ENCODE data around the gene NME7.
"Not testable (repeated sequence)": the region's sequence is repeated elsewhere in the genome, so short reads cannot be mapped to it uniquely, and the experiment has no call there.

NME7 gene, protein sequence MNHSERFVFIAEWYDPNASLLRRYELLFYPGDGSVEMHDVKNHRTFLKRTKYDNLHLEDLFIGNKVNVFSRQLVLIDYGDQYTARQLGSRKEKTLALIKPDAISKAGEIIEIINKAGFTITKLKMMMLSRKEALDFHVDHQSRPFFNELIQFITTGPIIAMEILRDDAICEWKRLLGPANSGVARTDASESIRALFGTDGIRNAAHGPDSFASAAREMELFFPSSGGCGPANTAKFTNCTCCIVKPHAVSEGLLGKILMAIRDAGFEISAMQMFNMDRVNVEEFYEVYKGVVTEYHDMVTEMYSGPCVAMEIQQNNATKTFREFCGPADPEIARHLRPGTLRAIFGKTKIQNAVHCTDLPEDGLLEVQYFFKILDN

DNA sequence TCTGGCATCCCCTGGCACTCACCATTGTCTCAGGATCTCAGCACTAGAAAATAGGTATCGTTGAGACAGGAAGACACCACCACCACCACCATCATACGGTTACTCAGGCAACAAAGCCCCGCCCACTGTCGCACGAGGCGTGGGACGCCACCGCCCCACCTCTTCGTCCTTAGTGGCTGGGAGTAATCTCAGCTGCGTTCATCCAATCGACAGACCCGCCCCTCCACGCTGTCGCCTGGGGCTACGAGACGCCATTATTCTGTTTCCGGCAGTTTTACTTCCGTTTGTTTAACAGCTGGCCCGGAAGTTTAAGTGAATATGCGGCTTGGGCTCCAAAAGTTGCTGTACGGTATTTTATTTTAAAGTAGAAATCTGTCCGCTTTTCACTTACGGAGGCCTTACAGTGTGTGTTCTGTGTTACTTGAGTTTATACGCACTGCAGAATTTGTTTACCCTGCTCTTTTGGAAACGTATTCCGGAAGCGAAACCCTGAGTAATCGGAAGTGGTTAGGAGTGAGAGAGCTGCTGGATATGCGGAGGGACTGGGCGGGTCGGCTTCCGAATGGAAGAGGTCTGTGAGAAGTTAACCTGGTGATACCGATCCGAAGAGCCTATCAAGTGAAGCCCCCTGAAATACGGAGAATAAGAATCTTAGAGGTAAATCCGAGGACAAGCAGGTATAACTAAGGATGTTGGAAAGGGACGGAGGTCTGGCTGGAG is at the start of gene NME7, which contains the start of gene BLZF1:
TSS of gene NME7 (minus strand) at position 112 of the 720 bp plus-strand sequence. CDS start at position 25, 87 bp downstream.
TSS of gene BLZF1 (plus strand) at position 510 of the 720 bp plus-strand sequence. CDS start 1,328 bp downstream, outside the sequence.
- peak; percentile 97 for DNase-seq (ENCODE audit: low read depth)

DNA sequence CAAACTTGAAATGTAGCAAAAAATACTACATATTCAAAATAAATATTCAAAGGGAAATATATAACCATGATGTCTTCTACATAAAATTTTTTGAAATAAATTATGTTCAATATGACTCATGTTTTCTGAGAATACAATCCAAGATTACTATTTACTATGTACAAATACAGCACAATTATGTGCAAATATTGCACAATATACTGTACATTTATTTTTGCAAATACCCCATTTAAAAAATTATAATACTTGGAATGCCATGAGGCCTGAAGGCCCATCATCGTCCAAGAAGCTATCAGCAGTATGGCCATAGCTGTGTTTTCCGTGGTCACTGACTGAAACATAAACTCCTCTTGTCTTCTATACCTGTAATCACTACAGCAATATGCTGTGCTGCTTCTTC is 47.4 kb upstream of the NME7 start:
- DNase-seq (ENCODE audit: low read depth), result no peak

- not testable (repeated sequence) for DNase-seq (ENCODE audit: low read depth)
These were observed 40.7 kb upstream of the NME7 start for GRCh38 chr1:169408340-169408739.

- DNase-seq (ENCODE audit: low read depth), result not testable (repeated sequence)
These were observed 35.0 kb upstream of the NME7 start for GRCh38 chr1:169402578-169402977.

GRCh38 chr1:169395955-169396354 is 28.4 kb upstream of the NME7 start:
- no peak for DNase-seq (ENCODE audit: low read depth)

DNA sequence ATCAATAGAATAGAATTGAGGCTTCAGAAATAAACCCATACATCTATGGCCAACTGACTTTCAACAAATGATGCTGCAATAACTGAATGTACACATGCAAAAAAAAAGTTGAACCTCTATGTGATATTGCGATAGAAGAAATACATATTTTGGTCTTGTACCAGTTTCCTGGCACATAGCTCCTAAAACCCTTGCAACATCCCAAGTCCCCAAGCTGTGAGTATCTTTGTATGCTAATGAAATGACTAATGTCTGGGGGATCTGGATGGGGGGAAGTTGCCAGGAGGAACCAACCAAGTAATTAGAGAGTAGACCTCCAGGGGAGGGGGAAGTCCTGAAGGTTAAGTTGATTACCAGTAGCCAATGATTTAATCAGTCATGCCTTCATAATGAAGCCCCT is 24.8 kb upstream of the NME7 start:
- no peak for DNase-seq (ENCODE audit: low read depth)

DNA sequence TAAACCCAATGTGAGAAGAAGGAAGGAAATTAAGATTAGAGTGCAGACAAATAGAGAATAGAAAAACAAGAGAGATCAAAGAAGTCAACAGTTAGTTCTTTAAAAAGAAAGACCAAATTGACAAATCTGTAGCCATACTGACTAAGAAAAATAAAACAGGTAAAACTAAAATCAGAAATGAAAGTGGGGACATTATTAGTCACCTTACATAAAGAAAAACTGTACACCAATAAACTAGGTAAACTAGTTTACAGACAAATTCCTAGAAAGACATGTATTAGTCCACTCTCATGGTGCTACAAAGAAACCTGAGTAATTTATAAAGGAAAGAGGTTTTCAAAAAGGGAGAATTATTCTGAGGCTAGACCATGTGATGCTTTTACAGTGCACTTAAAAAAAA is 22.7 kb upstream of the NME7 start:
- no peak for DNase-seq (ENCODE audit: low read depth)

GRCh38 chr1:169387399-169387798 is 19.8 kb upstream of the NME7 start:
- no peak for DNase-seq (ENCODE audit: low read depth)

- DNase-seq (ENCODE audit: low read depth), result no peak
These were observed 15.9 kb upstream of the NME7 start for GRCh38 chr1:169383449-169383848.

DNA sequence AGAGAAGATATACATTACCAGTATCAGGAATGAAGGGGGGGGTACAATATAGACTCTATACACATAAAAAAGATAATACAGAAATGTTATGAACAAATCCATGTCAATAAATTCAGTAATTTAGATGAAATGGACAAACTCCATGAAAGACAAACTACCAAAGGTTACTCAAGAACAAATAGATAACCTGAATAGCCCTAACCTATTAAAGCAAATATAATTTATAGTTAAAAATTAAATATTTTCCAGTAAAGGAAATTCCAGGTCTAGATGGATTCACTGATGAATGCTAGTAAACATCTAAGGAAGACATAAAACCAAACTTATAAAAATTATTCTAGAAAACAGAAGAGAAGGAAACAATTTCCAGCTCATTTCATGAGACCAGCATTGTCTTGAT is 13.6 kb upstream of the NME7 start:
- DNase-seq (ENCODE audit: low read depth), result no peak

DNA sequence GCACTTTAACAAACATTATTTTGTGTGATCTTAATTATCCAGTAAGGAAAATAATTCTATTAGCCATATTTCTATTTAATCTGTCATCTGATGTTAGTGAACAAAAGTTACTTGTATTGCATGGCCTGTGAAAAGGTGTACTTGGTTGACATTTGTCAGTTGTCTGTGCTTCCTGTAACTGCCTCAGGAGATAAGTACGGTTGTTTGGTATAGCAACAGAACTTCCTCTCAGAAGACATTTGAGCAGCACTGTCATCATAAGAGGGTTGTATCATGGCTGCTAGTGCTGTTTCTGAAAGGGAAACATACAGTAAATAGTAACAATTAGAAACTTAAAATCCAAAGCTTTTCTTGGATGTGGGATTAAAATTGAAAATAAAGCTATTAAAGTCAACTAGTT is 3.8 kb upstream of the NME7 start:
- no peak for DNase-seq (ENCODE audit: low read depth)

GRCh38 chr1:169368406-169368769 is 791 bp upstream of the NME7 start:
- peak; percentile 8 for DNase-seq (ENCODE audit: low read depth)

GRCh38 chr1:169367096-169367685 is 406 bp downstream of the NME7 start:
- no peak for DNase-seq (ENCODE audit: low read depth)

DNA sequence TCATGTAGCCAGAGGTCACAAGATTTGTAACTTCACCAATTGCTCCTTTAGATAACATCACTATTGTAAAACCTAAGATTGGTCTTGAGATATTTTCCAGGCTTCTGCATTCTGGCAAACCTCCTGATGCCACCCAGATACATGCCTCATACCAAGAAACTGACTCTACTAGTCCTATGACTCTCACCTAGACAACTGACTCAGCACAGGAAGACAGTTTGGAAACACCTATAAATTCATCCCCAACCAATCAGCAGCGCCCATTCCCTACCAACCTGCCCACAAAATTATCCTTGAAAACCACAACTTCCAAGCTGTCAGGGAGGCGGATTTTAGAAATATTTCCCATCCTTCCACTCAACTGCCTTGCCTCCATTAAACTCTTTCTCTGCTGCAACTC is 2.6 kb downstream of the NME7 start:
- peak; percentile 9 for DNase-seq (ENCODE audit: low read depth)

- DNase-seq (ENCODE audit: low read depth), result peak; percentile 92
These were observed 4.4 kb downstream of the NME7 start for GRCh38 chr1:169363046-169363730.

GRCh38 chr1:169361281-169361680 is 6.3 kb downstream of the NME7 start:
- peak; percentile 15 for DNase-seq (ENCODE audit: low read depth)

DNA sequence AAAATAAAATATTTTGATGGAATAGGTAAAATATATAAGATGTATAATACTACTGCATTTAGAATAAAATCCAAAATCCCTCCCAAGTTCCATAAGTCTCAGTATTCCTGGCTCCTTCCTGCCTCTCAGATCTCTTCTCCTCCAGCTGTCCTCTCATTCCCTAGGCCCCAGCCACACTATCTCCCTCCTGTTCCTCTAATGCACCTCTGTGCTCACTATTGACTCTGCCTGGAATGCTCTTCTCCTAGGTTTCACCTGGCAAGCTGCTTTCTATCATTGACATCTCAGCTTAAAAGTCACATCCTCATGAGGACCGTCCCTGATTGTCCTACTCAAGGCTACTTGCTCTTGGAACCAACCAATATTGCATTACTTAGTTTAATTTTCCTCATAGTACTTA is 7.2 kb downstream of the NME7 start:
- no peak for DNase-seq (ENCODE audit: low read depth)

DNA sequence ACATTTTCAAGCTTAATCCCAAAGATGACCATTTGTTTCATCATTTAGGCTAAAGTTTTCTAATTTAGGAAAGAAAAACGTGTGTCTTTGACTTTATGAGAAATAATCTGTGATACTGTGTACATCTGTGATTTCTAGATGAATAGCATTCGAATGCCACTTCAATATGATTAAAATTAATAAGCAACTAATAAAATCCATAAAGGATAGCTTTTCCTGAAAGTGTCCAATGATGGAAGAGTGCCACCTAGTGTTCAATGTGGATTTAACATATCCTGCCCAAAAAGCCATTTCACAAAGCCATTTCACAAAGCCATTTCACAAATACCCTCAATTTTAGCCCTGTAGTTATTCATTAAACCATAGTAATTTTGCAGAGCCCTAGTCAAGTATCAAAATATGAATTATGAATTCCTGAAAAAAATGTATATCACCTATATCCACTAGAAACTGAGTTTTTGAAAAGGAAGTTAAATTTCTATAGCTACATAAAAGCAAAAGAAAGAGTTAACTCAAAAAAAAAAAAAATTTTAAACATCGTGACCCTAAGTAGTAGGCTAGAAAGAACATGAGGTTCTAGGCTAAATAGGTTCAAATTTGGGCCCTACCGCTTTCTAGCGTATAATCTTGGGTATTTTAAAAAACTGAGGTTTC is 19.1 kb downstream of the NME7 start:
- DNase-seq (ENCODE audit: low read depth), result peak; percentile 51

DNA sequence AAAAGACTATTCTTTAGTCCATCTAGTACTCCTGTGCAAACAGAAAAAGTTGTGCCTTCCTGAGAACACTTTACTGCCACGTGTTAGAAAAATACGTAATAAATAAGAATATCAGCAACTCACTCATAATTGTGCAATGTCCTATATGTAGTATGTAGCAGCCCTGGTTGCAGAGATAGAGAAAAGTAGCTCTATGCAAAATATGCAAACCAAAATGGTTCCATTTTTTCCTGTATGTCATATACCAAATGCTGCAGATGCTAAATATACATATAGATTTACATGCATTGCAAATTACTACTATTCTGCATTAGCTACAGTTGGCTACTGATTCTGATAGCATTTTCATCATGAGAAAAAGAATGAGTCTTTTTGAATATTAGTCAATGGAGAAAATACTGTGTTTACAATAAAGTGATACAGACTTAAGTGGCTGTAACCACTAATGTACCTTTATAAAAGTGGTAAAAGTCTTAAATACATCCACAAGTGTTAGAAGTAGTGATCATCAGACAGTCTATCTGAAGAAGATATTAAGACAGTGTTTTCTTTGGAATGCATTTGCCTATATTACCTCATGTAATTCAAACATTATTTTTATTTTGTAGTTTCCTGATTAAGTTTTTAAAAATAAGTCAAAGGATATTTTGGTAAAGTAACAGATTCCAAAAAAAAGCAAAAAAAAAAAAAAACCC is 19.8 kb downstream of the NME7 start:
- no peak for DNase-seq (ENCODE audit: low read depth)

- no peak for DNase-seq (ENCODE audit: low read depth)
These were observed 21.5 kb downstream of the NME7 start for GRCh38 chr1:169346036-169346589.

- no peak for DNase-seq (ENCODE audit: low read depth)
These were observed 22.1 kb downstream of the NME7 start for GRCh38 chr1:169345511-169345910.

All from amniotic epithelial cell (primary cell).